Heart left ventricle (tissue), 16 donors: ENCODE measurements around the gene PANK4. TPM values are rescaled to one million over a fixed set of nuclear protein-coding genes. Genes with fewer than 3 reads are reported as not detected.

Source experiments
- ATAC-seq, 4 donors: fragments of 200-7000 bp; cut with Tn5 transposase; one replicate each; pipeline ENCODE4 v1.9.1; 2020 to 2022; ENCODE audit warnings: moderate library complexity in 4 of 4, mild to moderate bottlenecking in 3 of 4, moderate number of reproducible peaks in 1 of 4
- DNase-seq, 5 donors: peaks; one replicate each; pipeline ENCODE4 v3.0.0-alpha.2; 2020
- H3K27ac ChIP-seq, 12 donors: fragments of 200-600 bp; sonication (generic) in 4 of 12; one replicate each; pipeline versions ENCODE4 v1.5.0 to v1.8.0; 2016 to 2022; ENCODE audit warnings: mild to moderate bottlenecking in 2 of 12
- H3K27me3 ChIP-seq, 9 donors: fragments of 200-600 bp; sonication (generic) in 2 of 9; one replicate each; pipeline versions ENCODE4 v1.5.1 to v1.8.0; 2016 to 2022; ENCODE audit warnings: mild to moderate bottlenecking in 3 of 9
- H3K36me3 ChIP-seq, 9 donors: fragments of 200-600 bp; sonication (generic) in 2 of 9; one replicate each; pipeline versions ENCODE4 v1.5.0 to v1.8.0; 2018 to 2022; ENCODE audit warnings: mild to moderate bottlenecking in 2 of 9
- H3K4me1 ChIP-seq, 12 donors: fragments of 200-600 bp; sonication (generic) in 4 of 12; one replicate each; pipeline versions ENCODE4 v1.5.0 to v1.8.0; 2016 to 2022; ENCODE audit warnings: mild to moderate bottlenecking in 3 of 12
- H3K4me3 ChIP-seq, 12 donors: fragments of 200-600 bp; sonication (generic) in 4 of 12; one replicate each; pipeline versions ENCODE4 v1.5.0 to v1.8.0; 2017 to 2022; ENCODE audit warnings: mild to moderate bottlenecking in 9 of 12, moderate library complexity in 4 of 12
- H3K9me3 ChIP-seq, 12 donors: fragments of 200-600 bp; sonication (generic) in 4 of 12; one replicate each; pipeline versions ENCODE4 v1.5.0 to v1.8.0; 2016 to 2022; ENCODE audit warnings: mild to moderate bottlenecking in 1 of 12
- POLR2A ChIP-seq, 2 donors: fragments of 450-650 bp; IDR thresholded peaks; one replicate each; pipeline ENCODE4 v1.6.1; 2017; ENCODE audit warnings: antibody characterized with exemption in 2 of 2, mild to moderate bottlenecking in 2 of 2, moderate library complexity in 2 of 2
- WGBS, 4 donors: extraction: QIAGEN DNeasy Blood & Tissue Kit in 2 of 4; methylation state at CpG; one replicate each; pipeline versions ENCODE4 v1.1.5 to v1.1.7; 2013 to 2018; 5-methylcytosine and 5-hydroxymethylcytosine counted together
- intact Hi-C, 10 donors: fragments of 100-400 bp; cut with DNase I; formaldehyde crosslinking; loops; one replicate each; pipeline versions ENCODE4 v1.11.1 to v1.14.2; 2022
- polyA plus RNA-seq, 2 donors: library from polyadenylated mRNA; stranded (reverse); fragments of 200-250 nt; gene quantifications; one replicate each; pipeline ENCODE4 v1.2.3, GENCODE V29; 2013
- total RNA-seq, 9 donors: library from RNA; depleted of rRNA in 2 of 9; stranded (reverse); fragments of >200 nt in 2 of 9; fragmentation: NEBNext Ultra II Directional in 3 of 9; extraction: Animal tissue kit (Norgen Biotek cat#: 25700) in 3 of 9; gene quantifications; one replicate each; pipeline versions ENCODE4 v1.1.0 to v1.2.4, GENCODE V29; 2016 to 2023
- TF ChIP-seq, protein P1 (sequence below), 12 donors: fragments of 200-600 bp; sonication (generic) in 4 of 12; IDR thresholded peaks; one replicate each; pipeline versions ENCODE4 v1.5.0 to v1.8.0; 2018 to 2022; ENCODE audit warnings: antibody characterized with exemption in 12 of 12, mild to moderate bottlenecking in 5 of 12
- donor health status: ischemic (EF 13 %, LVEDD 7.1; RV severe dilation, severe dysfunction).
- donor health status: healthy with polysubstance abuse.
- donor health status: DM: no; HTN: yes; CAD: no.
- donor health status: DM: no; HTN: no; CAD: no.
- donor health status: ischemic (EF 25% LVEDD 6.9; RV normal size, moderate dysfunction).
- donor health status: ischemic (EF 25% LVEDD 5.7; RV mildly dilated, moderate dysfunction).
- donor health status: healthy.
- donor health status: DM: yes; HTN: yes; CAD: no.
- donor health status: ischemic (EF 35%, LVEDD 5.7; RV mildly dilated, moderate dysfunction).
- donor health status: nonischemic (EF 11% LVEDD 7.7; RV severe dilation, severe dysfunction).
- donor health status: DM: yes; HTN: yes; CAD: no.
- donor health status: PGD.
- donor health status: ischemic (EF 29% LVEDD 5.4; RV normal size, mild dysfunction).
- donor health status: nonischemic (EF 23%, LVEDD 6.1; RV moderate dilation, normal function).

PANK4 gene
- total and polyA plus RNA-seq, 11 donors, result 27.2 to 43.0 (median 34.4) TPM

DNA sequence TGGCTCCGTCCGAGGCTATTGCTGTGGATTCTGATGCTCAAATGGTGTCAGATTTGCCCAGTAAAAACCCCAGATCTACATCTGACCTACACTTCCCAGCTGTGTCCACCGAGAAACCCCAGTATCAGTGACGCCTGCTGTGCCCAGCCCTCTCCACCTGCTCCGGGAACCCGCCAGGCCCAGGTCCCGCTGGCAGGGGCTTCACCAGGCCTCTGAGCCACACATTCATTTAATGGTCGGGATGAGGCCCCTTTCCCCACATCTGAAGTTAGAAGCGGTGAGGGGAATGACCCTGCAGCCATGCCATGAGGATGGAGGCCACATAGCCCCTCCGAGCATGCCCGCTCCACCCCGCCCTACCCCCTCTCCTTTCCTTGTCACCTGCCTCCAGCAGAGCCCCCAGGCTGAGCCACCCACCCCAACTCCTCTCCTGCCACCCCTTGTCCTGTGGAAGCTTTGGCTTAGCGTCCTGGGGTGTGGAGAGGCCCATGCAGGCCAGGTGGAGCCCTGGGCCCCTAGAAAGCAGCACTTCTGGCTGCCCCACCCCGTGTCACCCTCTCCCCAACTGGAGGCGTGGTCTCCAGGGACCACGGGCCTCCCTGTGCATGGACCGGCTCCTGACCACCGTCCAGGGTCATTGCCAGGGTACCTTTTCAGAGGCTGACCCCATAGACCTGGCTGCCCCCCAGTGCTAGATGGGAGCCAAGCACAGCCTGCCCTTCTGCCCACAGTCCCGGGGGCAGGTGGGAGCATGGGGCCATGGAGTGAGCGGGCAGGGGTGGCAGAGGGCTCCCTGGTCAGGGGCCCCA is 37.8 kb upstream of the PANK4 start:
- peaks cover 0 to 13% (median 0%) of the 10 kb centered on the region in 9 donors for H3K27me3 ChIP-seq
- no peak overlapping the region for H3K4me3 ChIP-seq
- no peaks in the 10 kb centered on the region for H3K9me3 ChIP-seq
- peaks cover 0 to 47% (median 17%) of the 10 kb centered on the region in 9 donors for H3K36me3 ChIP-seq
- intact Hi-C loops, result no loop called here
- 79 to 89% (median 85%) methylated on average over 17 to 20 of the region's 20 CpGs for WGBS, 4 donors
- ATAC-seq (no peak), DNase-seq (no peak)
- H3K4me1 ChIP-seq, result peaks cover 0 to 5% (median 0%) of the 10 kb centered on the region in 12 donors
- H3K27ac ChIP-seq, result no peak overlapping the region
- TF ChIP-seq, protein P1, sequence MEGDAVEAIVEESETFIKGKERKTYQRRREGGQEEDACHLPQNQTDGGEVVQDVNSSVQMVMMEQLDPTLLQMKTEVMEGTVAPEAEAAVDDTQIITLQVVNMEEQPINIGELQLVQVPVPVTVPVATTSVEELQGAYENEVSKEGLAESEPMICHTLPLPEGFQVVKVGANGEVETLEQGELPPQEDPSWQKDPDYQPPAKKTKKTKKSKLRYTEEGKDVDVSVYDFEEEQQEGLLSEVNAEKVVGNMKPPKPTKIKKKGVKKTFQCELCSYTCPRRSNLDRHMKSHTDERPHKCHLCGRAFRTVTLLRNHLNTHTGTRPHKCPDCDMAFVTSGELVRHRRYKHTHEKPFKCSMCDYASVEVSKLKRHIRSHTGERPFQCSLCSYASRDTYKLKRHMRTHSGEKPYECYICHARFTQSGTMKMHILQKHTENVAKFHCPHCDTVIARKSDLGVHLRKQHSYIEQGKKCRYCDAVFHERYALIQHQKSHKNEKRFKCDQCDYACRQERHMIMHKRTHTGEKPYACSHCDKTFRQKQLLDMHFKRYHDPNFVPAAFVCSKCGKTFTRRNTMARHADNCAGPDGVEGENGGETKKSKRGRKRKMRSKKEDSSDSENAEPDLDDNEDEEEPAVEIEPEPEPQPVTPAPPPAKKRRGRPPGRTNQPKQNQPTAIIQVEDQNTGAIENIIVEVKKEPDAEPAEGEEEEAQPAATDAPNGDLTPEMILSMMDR (IDR thresholded peaks at IDR 0.05), result no peak
- TF ChIP-seq POLR2A (IDR thresholded peaks at IDR 0.05), result no peak

GRCh38 chr1:2563205-2563604 is 36.8 kb upstream of the PANK4 start:
- ATAC-seq, result no peak
- peaks cover 0 to 13% (median 0%) of the 10 kb centered on the region in 9 donors for H3K27me3 ChIP-seq
- H3K9me3 ChIP-seq, result no peaks in the 10 kb centered on the region
- H3K27ac ChIP-seq, result no peak overlapping the region
- H3K4me1 ChIP-seq, result peaks cover 0 to 12% (median 0%) of the 10 kb centered on the region in 12 donors
- H3K4me3 ChIP-seq, result no peak overlapping the region
- TF ChIP-seq, protein P1 (IDR thresholded peaks at IDR 0.05), result no peak
- no peak for TF ChIP-seq POLR2A (IDR thresholded peaks at IDR 0.05)
- DNase-seq, result no peak
- WGBS, 4 donors, result 83 to 91% (median 88%) methylated on average over 15 to 18 of the region's 18 CpGs
- intact Hi-C loops, result no loop called here
- peaks cover 0 to 57% (median 21%) of the 10 kb centered on the region in 9 donors for H3K36me3 ChIP-seq

GRCh38 chr1:2561898-2562895 is 35.8 kb upstream of the PANK4 start:
- Histone ChIP-seq H3K27ac (no peak overlapping the region), H3K4me1 (peaks cover 0 to 22% (median 9%) of the 10 kb centered on the region in 12 donors), H3K9me3 (no peaks in the 10 kb centered on the region), H3K36me3 (peaks cover 0 to 64% (median 21%) of the 10 kb centered on the region in 9 donors), H3K4me3 (no peak overlapping the region), H3K27me3 (peaks cover 0 to 10% (median 0%) of the 10 kb centered on the region in 9 donors)
- ATAC-seq (no peak), DNase-seq (no peak)
- TF ChIP-seq, protein P1 (IDR thresholded peaks at IDR 0.05), result peak in 11 of 12 donors; percentile 8 to 53 (median 28)
- TF ChIP-seq POLR2A (IDR thresholded peaks at IDR 0.05), result no peak
- 89 to 94% (median 92%) methylated on average over 14 to 24 of the region's 24 CpGs for WGBS, 4 donors
- intact Hi-C loops, result no loop called here
